ENCODE measurements around the gene GLB1L2.
"Not testable (repeated sequence)": the region's sequence is repeated elsewhere in the genome, so short reads cannot be mapped to it uniquely, and the experiment has no call there.

The GLB1L2 gene

GRCh38 chr11:134294664-134295063 lies 37.1 kb upstream of the GLB1L2 start:
- no peak for DNase-seq (ENCODE audit: extremely low spot score)
- no peak for TF ChIP-seq LEF1 (IDR thresholded peaks at IDR 0.05; ENCODE audit: borderline replicate concordance)
- TF ChIP-seq SP1 (IDR thresholded peaks at IDR 0.05) = no peak
- TF ChIP-seq PKNOX1 (IDR thresholded peaks at IDR 0.05) = no peak
- TF ChIP-seq ARNT (IDR thresholded peaks at IDR 0.05) = no peak
- no peak for TF ChIP-seq NFRKB (IDR thresholded peaks at IDR 0.05)
- no peak for TF ChIP-seq FOXA1 (IDR thresholded peaks at IDR 0.05)
- TF ChIP-seq L3MBTL2 (conservative IDR thresholded peaks at IDR 0.05) = no peak
- no peak for TF ChIP-seq ELF4 (IDR thresholded peaks at IDR 0.05)
- no peak for TF ChIP-seq CTBP1 (IDR thresholded peaks at IDR 0.05; ENCODE audit: borderline replicate concordance)
- TF ChIP-seq BHLHE40 (IDR thresholded peaks at IDR 0.05; ENCODE audit: borderline replicate concordance) = no peak
- no peak for TF ChIP-seq SUZ12 (IDR thresholded peaks at IDR 0.05)
- no peak for TF ChIP-seq HDGF (IDR thresholded peaks at IDR 0.05; ENCODE audit: borderline replicate concordance)
- TF ChIP-seq FOXK2 (IDR thresholded peaks at IDR 0.05) = no peak
- TF ChIP-seq TARDBP (IDR thresholded peaks at IDR 0.05) = no peak
- TF ChIP-seq FOXM1 (IDR thresholded peaks at IDR 0.05; ENCODE audit: borderline replicate concordance) = no peak
- no peak for TF ChIP-seq ZNF384 (IDR thresholded peaks at IDR 0.05)
- ChIA-PET CTCF (no interaction called here), POLR2A (no interaction called here)

- ChIA-PET CTCF (no interaction called here), POLR2A (no interaction called here)
- DNase-seq (ENCODE audit: extremely low spot score) = no peak
- no peak for TF ChIP-seq TARDBP (IDR thresholded peaks at IDR 0.05)
- TF ChIP-seq CTBP1 (IDR thresholded peaks at IDR 0.05; ENCODE audit: borderline replicate concordance) = no peak
- TF ChIP-seq NFRKB (IDR thresholded peaks at IDR 0.05) = no peak
- TF ChIP-seq SP1 (IDR thresholded peaks at IDR 0.05) = no peak
- TF ChIP-seq SUZ12 (IDR thresholded peaks at IDR 0.05) = no peak
- no peak for TF ChIP-seq HDGF (IDR thresholded peaks at IDR 0.05; ENCODE audit: borderline replicate concordance)
- TF ChIP-seq FOXM1 (IDR thresholded peaks at IDR 0.05; ENCODE audit: borderline replicate concordance) = no peak
- TF ChIP-seq ELF4 (IDR thresholded peaks at IDR 0.05) = no peak
- TF ChIP-seq BHLHE40 (IDR thresholded peaks at IDR 0.05; ENCODE audit: borderline replicate concordance) = no peak
Measured at GRCh38 chr11:134312223-134312622, 19.6 kb upstream of the GLB1L2 start.

- TF ChIP-seq LEF1 (IDR thresholded peaks at IDR 0.05; ENCODE audit: borderline replicate concordance) (no peak), HDGF (IDR thresholded peaks at IDR 0.05; ENCODE audit: borderline replicate concordance) (no peak), BHLHE40 (IDR thresholded peaks at IDR 0.05; ENCODE audit: borderline replicate concordance) (no peak), FOXA1 (IDR thresholded peaks at IDR 0.05) (no peak), FOXK2 (IDR thresholded peaks at IDR 0.05) (no peak), ZNF384 (IDR thresholded peaks at IDR 0.05) (no peak), ELF4 (IDR thresholded peaks at IDR 0.05) (no peak), SUZ12 (IDR thresholded peaks at IDR 0.05) (no peak), SP1 (IDR thresholded peaks at IDR 0.05) (no peak), CTBP1 (IDR thresholded peaks at IDR 0.05; ENCODE audit: borderline replicate concordance) (no peak)
- DNase-seq (ENCODE audit: extremely low spot score) = no peak
- ChIA-PET CTCF (no interaction called here), POLR2A (no interaction called here)
Measured at GRCh38 chr11:134312807-134313206, 19.0 kb upstream of the GLB1L2 start.

- TF ChIP-seq SP1 (IDR thresholded peaks at IDR 0.05) = no peak
- no peak for TF ChIP-seq ELF4 (IDR thresholded peaks at IDR 0.05)
- no peak for TF ChIP-seq ZNF384 (IDR thresholded peaks at IDR 0.05)
- TF ChIP-seq FOXA1 (IDR thresholded peaks at IDR 0.05) = no peak
- no peak for TF ChIP-seq FOXM1 (IDR thresholded peaks at IDR 0.05; ENCODE audit: borderline replicate concordance)
- no peak for TF ChIP-seq NFRKB (IDR thresholded peaks at IDR 0.05)
- no peak for TF ChIP-seq ARNT (IDR thresholded peaks at IDR 0.05)
- TF ChIP-seq SUZ12 (IDR thresholded peaks at IDR 0.05) = no peak
- no peak for TF ChIP-seq PKNOX1 (IDR thresholded peaks at IDR 0.05)
- TF ChIP-seq TARDBP (IDR thresholded peaks at IDR 0.05) = no peak
- no peak for TF ChIP-seq LEF1 (IDR thresholded peaks at IDR 0.05; ENCODE audit: borderline replicate concordance)
- TF ChIP-seq L3MBTL2 (conservative IDR thresholded peaks at IDR 0.05) = no peak
- no peak for TF ChIP-seq CTBP1 (IDR thresholded peaks at IDR 0.05; ENCODE audit: borderline replicate concordance)
- no peak for DNase-seq (ENCODE audit: extremely low spot score)
- ChIA-PET CTCF (no interaction called here), POLR2A (no interaction called here)
Measured at GRCh38 chr11:134313379-134313778, 18.4 kb upstream of the GLB1L2 start.

- DNase-seq (ENCODE audit: extremely low spot score) = no peak
- ChIA-PET POLR2A (no interaction called here), CTCF (no interaction called here)
- TF ChIP-seq ZNF384 (IDR thresholded peaks at IDR 0.05) (no peak), FOXK2 (IDR thresholded peaks at IDR 0.05) (no peak), TARDBP (IDR thresholded peaks at IDR 0.05) (no peak), LEF1 (IDR thresholded peaks at IDR 0.05; ENCODE audit: borderline replicate concordance) (no peak), FOXA1 (IDR thresholded peaks at IDR 0.05) (no peak), SUZ12 (IDR thresholded peaks at IDR 0.05) (no peak), HDGF (IDR thresholded peaks at IDR 0.05; ENCODE audit: borderline replicate concordance) (no peak), PKNOX1 (IDR thresholded peaks at IDR 0.05) (no peak), CTBP1 (IDR thresholded peaks at IDR 0.05; ENCODE audit: borderline replicate concordance) (no peak), SP1 (IDR thresholded peaks at IDR 0.05) (no peak), ELF4 (IDR thresholded peaks at IDR 0.05) (no peak), FOXM1 (IDR thresholded peaks at IDR 0.05; ENCODE audit: borderline replicate concordance) (no peak), BHLHE40 (IDR thresholded peaks at IDR 0.05; ENCODE audit: borderline replicate concordance) (no peak), ARNT (IDR thresholded peaks at IDR 0.05) (no peak), NFRKB (IDR thresholded peaks at IDR 0.05) (no peak), L3MBTL2 (conservative IDR thresholded peaks at IDR 0.05) (no peak)
Measured at GRCh38 chr11:134313821-134314607, 17.8 kb upstream of the GLB1L2 start.

GRCh38 chr11:134317103-134317502 lies 14.7 kb upstream of the GLB1L2 start:
- CTCF ChIA-PET = no interaction called here
- POLR2A ChIA-PET = no interaction called here
- no peak for DNase-seq (ENCODE audit: extremely low spot score)
- no peak for TF ChIP-seq LEF1 (IDR thresholded peaks at IDR 0.05; ENCODE audit: borderline replicate concordance)
- no peak for TF ChIP-seq ARNT (IDR thresholded peaks at IDR 0.05)
- TF ChIP-seq FOXK2 (IDR thresholded peaks at IDR 0.05) = no peak
- TF ChIP-seq PKNOX1 (IDR thresholded peaks at IDR 0.05) = no peak
- TF ChIP-seq NFRKB (IDR thresholded peaks at IDR 0.05) = no peak
- TF ChIP-seq FOXA1 (IDR thresholded peaks at IDR 0.05) = no peak
- TF ChIP-seq HDGF (IDR thresholded peaks at IDR 0.05; ENCODE audit: borderline replicate concordance) = no peak
- TF ChIP-seq SP1 (IDR thresholded peaks at IDR 0.05) = no peak
- no peak for TF ChIP-seq ZNF384 (IDR thresholded peaks at IDR 0.05)
- TF ChIP-seq FOXM1 (IDR thresholded peaks at IDR 0.05; ENCODE audit: borderline replicate concordance) = no peak
- TF ChIP-seq CTBP1 (IDR thresholded peaks at IDR 0.05; ENCODE audit: borderline replicate concordance) = no peak
- no peak for TF ChIP-seq SUZ12 (IDR thresholded peaks at IDR 0.05)
- TF ChIP-seq ELF4 (IDR thresholded peaks at IDR 0.05) = no peak
- TF ChIP-seq L3MBTL2 (conservative IDR thresholded peaks at IDR 0.05) = no peak

GRCh38 chr11:134321373-134321772 lies 10.4 kb upstream of the GLB1L2 start:
- POLR2A ChIA-PET; DNase-seq (ENCODE audit: extremely low spot score): not testable (repeated sequence)
- CTCF ChIA-PET = interaction anchor here (0.6 kb wide), 1 partner anchor 46 kb away, joined by 3 read pairs; no protein-coding TSS in a partner anchor
